Nephron (organoid): ENCODE results near the gene GNLY.

Experiments used
- H3K27ac Mint-ChIP-seq, 3 experiments: 2 replicates each; pipeline ENCODE4 v1.8.0; 2020; ENCODE audit warnings: mixed read lengths in 3 of 3, mild to moderate bottlenecking in 2 of 3, moderate library complexity in 1 of 3
- H3K27me3 Mint-ChIP-seq: 2 replicates; pipeline ENCODE4 v1.8.0; 2021; ENCODE audit warnings: low read depth, mild to moderate bottlenecking, moderate library complexity, mixed read lengths
- H3K36me3 Mint-ChIP-seq: 2 replicates; pipeline ENCODE4 v1.8.0; 2020; ENCODE audit warnings: low read depth, mixed read lengths
- H3K4me1 Mint-ChIP-seq: 2 replicates; pipeline ENCODE4 v1.8.0; 2020; ENCODE audit warnings: mixed read lengths
- H3K4me3 Mint-ChIP-seq, 3 experiments: 2 replicates each; pipeline ENCODE4 v1.8.0; 2020; ENCODE audit warnings: mild to moderate bottlenecking in 3 of 3, mixed read lengths in 3 of 3, moderate library complexity in 2 of 3
- H3K9me3 Mint-ChIP-seq: 2 replicates; pipeline ENCODE4 v1.8.0; 2020; ENCODE audit warnings: mixed read lengths
- TF ChIP-seq, protein P1 (sequence below), 3 experiments: fragments of 200-600 bp; sonication (generic); IDR thresholded peaks; one replicate each; pipeline ENCODE4 v1.5.0; 2021; ENCODE audit warnings: antibody characterized with exemption in 3 of 3; ENCODE audit not compliant: unreplicated experiment in 3 of 3

Gene GNLY

DNA sequence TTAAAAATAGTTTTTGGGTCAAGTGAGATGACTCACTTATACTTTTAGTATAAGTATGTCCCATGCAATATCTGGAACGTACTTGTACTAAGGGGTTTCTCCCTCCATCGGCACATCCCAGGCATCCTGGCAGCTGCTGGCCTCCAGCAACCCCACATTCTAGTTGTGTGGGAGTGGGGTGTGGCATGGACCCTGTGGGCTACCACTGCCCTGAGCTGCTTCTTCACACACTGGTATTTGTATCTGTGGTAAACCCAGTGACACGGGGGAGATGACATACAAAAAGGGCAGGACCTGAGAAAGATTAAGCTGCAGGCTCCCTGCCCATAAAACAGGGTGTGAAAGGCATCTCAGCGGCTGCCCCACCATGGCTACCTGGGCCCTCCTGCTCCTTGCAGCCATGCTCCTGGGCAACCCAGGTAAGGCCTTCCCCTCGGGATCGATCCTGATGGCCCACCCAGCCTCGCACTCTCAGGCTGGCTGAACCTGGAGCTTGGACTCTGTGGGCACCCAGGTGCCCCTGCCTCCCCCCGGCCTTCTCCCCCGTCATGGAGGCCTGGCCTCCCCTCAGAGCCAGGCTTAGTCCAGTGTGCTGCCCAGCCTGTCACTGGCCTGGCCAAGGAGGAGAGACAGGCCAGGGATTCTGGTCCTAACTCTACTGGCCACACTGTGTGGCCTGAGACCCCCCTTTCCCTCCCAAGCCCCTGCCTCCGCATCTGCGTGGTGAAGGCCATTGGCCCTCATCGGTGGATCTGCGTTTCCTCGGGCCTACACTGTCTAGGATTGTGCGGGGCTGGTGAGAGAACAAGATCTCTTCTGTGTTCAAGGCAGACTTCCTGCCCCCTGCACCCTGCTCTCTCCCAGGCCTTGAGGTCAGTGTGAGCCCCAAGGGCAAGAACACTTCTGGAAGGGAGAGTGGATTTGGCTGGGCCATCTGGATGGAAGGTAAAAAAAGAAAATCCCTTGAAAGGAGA, at the start of gene GNLY:
Gene GNLY (plus strand): TSS at position 307 of the 974 bp plus-strand sequence. CDS start 61 bp downstream, at position 368.
- no peaks in the 10 kb centered on the region for H3K36me3 Mint-ChIP-seq
- peaks cover 5% of the 10 kb centered on the region for H3K27me3 Mint-ChIP-seq
- no peaks in the 10 kb centered on the region for H3K9me3 Mint-ChIP-seq
- TF ChIP-seq, protein P1, sequence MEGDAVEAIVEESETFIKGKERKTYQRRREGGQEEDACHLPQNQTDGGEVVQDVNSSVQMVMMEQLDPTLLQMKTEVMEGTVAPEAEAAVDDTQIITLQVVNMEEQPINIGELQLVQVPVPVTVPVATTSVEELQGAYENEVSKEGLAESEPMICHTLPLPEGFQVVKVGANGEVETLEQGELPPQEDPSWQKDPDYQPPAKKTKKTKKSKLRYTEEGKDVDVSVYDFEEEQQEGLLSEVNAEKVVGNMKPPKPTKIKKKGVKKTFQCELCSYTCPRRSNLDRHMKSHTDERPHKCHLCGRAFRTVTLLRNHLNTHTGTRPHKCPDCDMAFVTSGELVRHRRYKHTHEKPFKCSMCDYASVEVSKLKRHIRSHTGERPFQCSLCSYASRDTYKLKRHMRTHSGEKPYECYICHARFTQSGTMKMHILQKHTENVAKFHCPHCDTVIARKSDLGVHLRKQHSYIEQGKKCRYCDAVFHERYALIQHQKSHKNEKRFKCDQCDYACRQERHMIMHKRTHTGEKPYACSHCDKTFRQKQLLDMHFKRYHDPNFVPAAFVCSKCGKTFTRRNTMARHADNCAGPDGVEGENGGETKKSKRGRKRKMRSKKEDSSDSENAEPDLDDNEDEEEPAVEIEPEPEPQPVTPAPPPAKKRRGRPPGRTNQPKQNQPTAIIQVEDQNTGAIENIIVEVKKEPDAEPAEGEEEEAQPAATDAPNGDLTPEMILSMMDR (IDR thresholded peaks at IDR 0.05; ENCODE audit: unreplicated experiment in 3 of 3), result no peak
- no peaks in the 10 kb centered on the region for H3K4me1 Mint-ChIP-seq
- no peak within 1 kb of the TSS for H3K27ac Mint-ChIP-seq
- H3K4me3 Mint-ChIP-seq, result no peak within 1 kb of the TSS

DNA sequence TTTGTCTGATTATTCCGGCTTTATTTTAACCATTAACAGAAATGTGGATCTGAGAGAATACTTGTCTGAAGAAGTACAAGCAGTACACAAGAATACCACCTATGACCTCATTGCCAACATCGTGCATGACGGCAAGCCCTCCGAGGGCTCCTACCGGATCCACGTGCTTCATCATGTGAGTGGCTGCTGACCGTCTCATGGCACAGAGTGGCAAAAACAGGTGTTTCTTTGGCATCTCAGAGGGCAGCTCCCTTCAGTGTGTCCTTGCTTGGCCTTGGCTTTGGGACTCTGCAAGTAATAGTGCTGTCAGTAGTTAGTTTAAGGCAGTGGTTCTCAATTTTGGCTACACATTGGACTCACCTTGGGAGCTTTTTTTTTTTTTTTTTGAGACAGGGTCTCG, 49.2 kb upstream of the GNLY start:
- H3K36me3 Mint-ChIP-seq, result peaks cover 87% of the 10 kb centered on the region

DNA sequence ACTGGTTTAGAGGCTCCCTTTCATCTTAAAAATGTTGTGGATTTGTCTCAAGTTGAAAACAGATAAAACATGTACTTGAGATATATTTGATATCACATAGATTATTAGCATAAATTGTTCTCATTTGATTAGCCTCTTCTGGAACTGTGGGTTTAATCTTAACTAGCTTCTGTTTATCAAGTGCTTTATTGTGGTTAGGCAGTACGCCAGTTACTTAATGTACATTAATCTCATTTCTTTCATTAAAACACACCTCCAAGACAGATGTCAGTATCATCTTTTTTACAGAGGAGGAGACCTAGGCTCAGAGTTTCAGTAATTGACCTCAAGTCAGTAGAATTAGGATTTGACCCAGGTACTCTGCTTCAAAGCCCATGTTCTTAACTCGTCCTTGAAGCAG, 48.0 kb upstream of the GNLY start:
- Mint-ChIP-seq H3K27me3 (no peaks in the 10 kb centered on the region), H3K4me3 (no peak overlapping the region), H3K9me3 (no peaks in the 10 kb centered on the region), H3K27ac (no peak overlapping the region), H3K36me3 (peaks cover 79% of the 10 kb centered on the region), H3K4me1 (no peaks in the 10 kb centered on the region)
- TF ChIP-seq, protein P1 (IDR thresholded peaks at IDR 0.05; ENCODE audit: unreplicated experiment in 3 of 3), result no peak

More for the DNA sequence above, 49.2 kb upstream of the GNLY start:
- H3K9me3 Mint-ChIP-seq, result no peaks in the 10 kb centered on the region
- H3K4me3 Mint-ChIP-seq, result no peak overlapping the region
- TF ChIP-seq, protein P1 (IDR thresholded peaks at IDR 0.05; ENCODE audit: unreplicated experiment in 3 of 3), result no peak
- H3K4me1 Mint-ChIP-seq, result no peaks in the 10 kb centered on the region
- H3K27me3 Mint-ChIP-seq, result no peaks in the 10 kb centered on the region
- H3K27ac Mint-ChIP-seq, result no peak overlapping the region

DNA sequence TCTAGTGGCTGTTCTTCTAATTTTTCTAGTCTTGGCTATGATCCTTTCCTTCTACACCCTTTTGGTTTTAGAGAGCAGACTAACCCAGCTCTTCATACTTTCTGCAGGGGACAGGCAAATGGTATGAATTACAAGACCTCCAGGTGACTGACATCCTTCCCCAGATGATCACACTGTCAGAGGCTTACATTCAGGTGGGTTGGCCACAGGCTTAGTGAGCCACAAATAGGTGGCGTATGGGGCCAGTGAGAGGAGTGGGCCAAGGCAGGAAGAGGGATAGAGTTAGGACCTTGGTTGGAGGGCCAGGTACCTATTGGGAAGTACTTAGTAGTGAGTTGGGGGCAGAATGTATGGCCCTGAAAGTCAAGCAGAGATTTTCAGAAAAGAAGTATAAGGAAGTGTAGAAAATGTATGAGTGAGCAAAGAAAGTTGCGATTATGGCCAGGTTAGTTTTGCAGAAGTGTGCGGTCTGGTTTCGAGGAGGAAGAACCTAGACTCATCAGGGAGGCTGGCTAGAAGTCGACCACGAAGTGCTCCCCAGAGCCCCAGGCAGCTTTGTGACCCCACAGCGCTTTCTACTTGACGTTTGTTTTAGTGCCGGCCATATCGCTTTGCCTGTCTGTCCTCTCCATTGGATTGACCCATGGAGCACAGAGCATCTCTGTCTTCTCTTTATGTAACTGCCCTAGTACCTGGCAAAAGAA, 46.2 kb upstream of the GNLY start:
- H3K4me1 Mint-ChIP-seq, result no peaks in the 10 kb centered on the region
- H3K27me3 Mint-ChIP-seq, result no peaks in the 10 kb centered on the region
- no peak overlapping the region for H3K27ac Mint-ChIP-seq
- H3K9me3 Mint-ChIP-seq, result no peaks in the 10 kb centered on the region
- TF ChIP-seq, protein P1 (IDR thresholded peaks at IDR 0.05; ENCODE audit: unreplicated experiment in 3 of 3), result no peak
- H3K4me3 Mint-ChIP-seq, result no peak overlapping the region
- H3K36me3 Mint-ChIP-seq, result peaks cover 75% of the 10 kb centered on the region

DNA sequence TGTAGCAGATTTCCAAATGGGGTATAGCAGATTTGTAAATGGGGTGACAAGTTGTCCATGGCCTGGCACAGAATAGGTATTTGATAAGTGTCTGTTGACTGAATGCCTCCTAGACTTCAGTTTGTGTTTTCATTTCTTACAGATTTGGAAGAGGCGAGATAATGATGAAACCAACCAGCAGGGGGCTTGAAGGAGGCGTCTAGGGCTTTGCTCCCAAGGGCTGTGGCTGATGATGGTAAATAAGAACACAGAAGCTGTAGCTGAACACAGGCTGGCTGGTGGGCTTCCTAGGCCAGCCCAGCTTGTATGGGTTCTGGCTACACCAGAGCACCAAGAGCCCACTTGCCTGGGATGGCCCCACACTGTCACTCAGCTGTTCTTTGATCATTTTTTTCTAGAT, 45.5 kb upstream of the GNLY start:
- no peaks in the 10 kb centered on the region for H3K4me1 Mint-ChIP-seq
- TF ChIP-seq, protein P1 (IDR thresholded peaks at IDR 0.05; ENCODE audit: unreplicated experiment in 3 of 3), result peak; percentile 29 to 34 (median 32)
- H3K27ac Mint-ChIP-seq, result peak overlapping the region in 1 of 3 experiments; percentile 2
- H3K36me3 Mint-ChIP-seq, result peaks cover 73% of the 10 kb centered on the region
- no peaks in the 10 kb centered on the region for H3K27me3 Mint-ChIP-seq
- H3K4me3 Mint-ChIP-seq, result no peak overlapping the region
- H3K9me3 Mint-ChIP-seq, result no peaks in the 10 kb centered on the region
